ENCODE data around the gene PRDM15. TPM values are rescaled to one million over a fixed set of nuclear protein-coding genes. Genes with fewer than 3 reads are reported as not detected.

Gene PRDM15
- total RNA-seq, 4 donors from 2014 or later: 6.4 to 88.4 (median 21.1) TPM

- in situ Hi-C loops (cut with MboI; ENCODE audit: low pct_ligation_motif_present in 1 of 4, low pct_unique_long_range_greater_than_20kb in 1 of 4, low sequenced_read_pairs in 3 of 4): loop anchor here in 1 of 4 donors (25.0 kb wide), 1 partner anchor 94 kb away; no protein-coding TSS in a partner anchor
- H3K36me3 ChIP-seq: peaks cover 0 to 21% (median 0%) of the 10 kb centered on the region in 4 donors
These were observed 27.6 kb upstream of the PRDM15 start for GRCh38 chr21:41906770-41907169.

GRCh38 chr21:41903559-41904351, 24.6 kb upstream of the PRDM15 start:
- peaks cover 0 to 18% (median 0%) of the 10 kb centered on the region in 4 donors for H3K36me3 ChIP-seq
- WGBS, 2 donors (ENCODE audit: low coverage in 1 of 2): 76 to 86% methylated on average over 5 to 23 of the region's 23 CpGs
- in situ Hi-C loops (cut with MboI; ENCODE audit: low pct_ligation_motif_present in 1 of 4, low pct_unique_long_range_greater_than_20kb in 1 of 4, low sequenced_read_pairs in 3 of 4) (loop anchor here in 1 of 4 donors (25.0 kb wide), 1 partner anchor 91 kb away; no protein-coding TSS in a partner anchor), intact Hi-C loops (cut with DNase I; ENCODE audit: low total_unique reads) (no loop called here)
- H3K27me3 ChIP-seq: no peaks in the 10 kb centered on the region
- no peak overlapping the region for H3K27ac ChIP-seq
- DNase-seq: no peak
- no peaks in the 10 kb centered on the region for H3K4me1 ChIP-seq
- TF ChIP-seq CTCF (IDR thresholded peaks at IDR 0.05) (no peak), EP300 (IDR thresholded peaks at IDR 0.05; ENCODE audit: low read depth) (no peak), POLR2AphosphoS5 (IDR thresholded peaks at IDR 0.05) (no peak), POLR2A (IDR thresholded peaks at IDR 0.05) (no peak)
- H3K9me3 ChIP-seq: no peaks in the 10 kb centered on the region
- no peak overlapping the region for H3K4me3 ChIP-seq

More at GRCh38 chr21:41906770-41907169, 27.6 kb upstream of the PRDM15 start:
- intact Hi-C loops (cut with DNase I; ENCODE audit: low total_unique reads): no loop called here
- TF ChIP-seq CTCF (IDR thresholded peaks at IDR 0.05) (no peak), POLR2AphosphoS5 (IDR thresholded peaks at IDR 0.05) (no peak), EP300 (IDR thresholded peaks at IDR 0.05; ENCODE audit: low read depth) (no peak), POLR2A (IDR thresholded peaks at IDR 0.05) (no peak)
- no peaks in the 10 kb centered on the region for H3K9me3 ChIP-seq
- WGBS, 2 donors (ENCODE audit: low coverage in 1 of 2): 90% methylated on average over 14 of the region's 14 CpGs; no CpG with 5 or more reads in 1 of the 2 donors
- no peak overlapping the region for H3K4me3 ChIP-seq
- H3K27ac ChIP-seq: no peak overlapping the region
- no peaks in the 10 kb centered on the region for H3K27me3 ChIP-seq
- no peaks in the 10 kb centered on the region for H3K4me1 ChIP-seq
- no peak for DNase-seq

GRCh38 chr21:41902946-41903345, 23.8 kb upstream of the PRDM15 start:
- Histone ChIP-seq H3K27me3 (no peaks in the 10 kb centered on the region), H3K27ac (no peak overlapping the region), H3K9me3 (no peaks in the 10 kb centered on the region), H3K4me1 (no peaks in the 10 kb centered on the region), H3K36me3 (peaks cover 0 to 18% (median 0%) of the 10 kb centered on the region in 4 donors), H3K4me3 (no peak overlapping the region)
- DNase-seq: no peak
- in situ Hi-C loops (cut with MboI; ENCODE audit: low pct_ligation_motif_present in 1 of 4, low pct_unique_long_range_greater_than_20kb in 1 of 4, low sequenced_read_pairs in 3 of 4) (loop anchor here in 1 of 4 donors (25.0 kb wide), 1 partner anchor 91 kb away; no protein-coding TSS in a partner anchor), intact Hi-C loops (cut with DNase I; ENCODE audit: low total_unique reads) (no loop called here)
- WGBS, 2 donors (ENCODE audit: low coverage in 1 of 2): 88 to 94% methylated on average over 4 to 8 of the region's 8 CpGs
- TF ChIP-seq POLR2A (IDR thresholded peaks at IDR 0.05) (no peak), EP300 (IDR thresholded peaks at IDR 0.05; ENCODE audit: low read depth) (no peak), CTCF (IDR thresholded peaks at IDR 0.05) (no peak), POLR2AphosphoS5 (IDR thresholded peaks at IDR 0.05) (no peak)

- in situ Hi-C loops (cut with MboI; ENCODE audit: low pct_ligation_motif_present in 1 of 4, low pct_unique_long_range_greater_than_20kb in 1 of 4, low sequenced_read_pairs in 3 of 4) (loop anchor here in 1 of 4 donors (25.0 kb wide), 1 partner anchor 89 kb away; no protein-coding TSS in a partner anchor), intact Hi-C loops (cut with DNase I; ENCODE audit: low total_unique reads) (no loop called here)
- DNase-seq: no peak
- TF ChIP-seq CTCF (IDR thresholded peaks at IDR 0.05) (no peak), EP300 (IDR thresholded peaks at IDR 0.05; ENCODE audit: low read depth) (no peak), POLR2AphosphoS5 (IDR thresholded peaks at IDR 0.05) (no peak), POLR2A (IDR thresholded peaks at IDR 0.05) (no peak)
- WGBS, 2 donors (ENCODE audit: low coverage in 1 of 2): 92 to 96% methylated on average over 3 of the region's 3 CpGs
- Histone ChIP-seq H3K27ac (no peak overlapping the region), H3K36me3 (peaks cover 0 to 7% (median 0%) of the 10 kb centered on the region in 4 donors), H3K9me3 (no peaks in the 10 kb centered on the region), H3K27me3 (no peaks in the 10 kb centered on the region), H3K4me3 (no peak overlapping the region), H3K4me1 (no peaks in the 10 kb centered on the region)
These were observed 22.6 kb upstream of the PRDM15 start for GRCh38 chr21:41901782-41902181.

All from transverse colon (tissue), 4 donors.